Testis (tissue), 3 donors: ENCODE results near the gene DLG2. TPM values are rescaled to one million over a fixed set of nuclear protein-coding genes. Genes with fewer than 3 reads are reported as not detected.
"Not testable (repeated sequence)": the region's sequence is repeated elsewhere in the genome, so short reads cannot be mapped to it uniquely, and the experiment has no call there.

Experiments used
- DNase-seq: peaks from one replicate; pipeline ENCODE4 v3.0.0-alpha.2; 2019
- H3K27ac ChIP-seq, 2 donors: fragments of 200-600 bp; sonication (generic); one replicate each; pipeline ENCODE4 v1.5.1; 2019
- H3K27me3 ChIP-seq: fragments of 200-600 bp; sonication (generic); one replicate; pipeline ENCODE4 v1.5.1; 2019
- H3K36me3 ChIP-seq: fragments of 200-600 bp; sonication (generic); one replicate; pipeline ENCODE4 v1.5.1; 2017; ENCODE audit warnings: low read depth; ENCODE audit errors: missing control alignments
- H3K4me1 ChIP-seq: fragments of 200-600 bp; sonication (generic); one replicate; pipeline ENCODE4 v1.5.1; 2019
- H3K4me3 ChIP-seq, 2 donors: fragments of 200-600 bp; sonication (generic); one replicate each; pipeline ENCODE4 v1.5.1; 2017 to 2019
- H3K9me3 ChIP-seq: fragments of 200-600 bp; sonication (generic); one replicate; pipeline ENCODE4 v1.5.1; 2017
- POLR2A ChIP-seq: fragments of 450-650 bp; IDR thresholded peaks from one replicate; pipeline ENCODE4 v1.6.1; 2017; ENCODE audit warnings: antibody characterized with exemption, mild to moderate bottlenecking, moderate library complexity
- WGBS, 2 donors: methylation state at CpG; one replicate each; pipeline ENCODE4 v1.1.5; 2018; 5-methylcytosine and 5-hydroxymethylcytosine counted together
- intact Hi-C: fragments of 100-400 bp; cut with DNase I; formaldehyde crosslinking; loops from one replicate; pipeline ENCODE4 v1.15.1; 2023; ENCODE audit warnings: low total_unique reads
- polyA plus RNA-seq: library from polyadenylated mRNA; stranded (reverse); fragments of 350-450 nt; fragmentation: Illumina TruSeq; extraction: RNeasy Lipid Tissue Mini Kit (QIAGEN cat#74804); gene quantifications from one replicate; pipeline ENCODE4 v1.2.3, GENCODE V29; 2014; ENCODE audit warnings: low read depth, low replicate concordance; ENCODE audit not compliant: insufficient read depth
- total RNA-seq, 2 donors: library from RNA; depleted of rRNA; stranded (reverse); fragments of >200 nt; gene quantifications; one replicate each; pipeline ENCODE4 v1.2.3, GENCODE V29; 2016
- TF ChIP-seq, protein P1 (sequence below), 3 experiments: fragments of 450-650 bp in 2 of 3; fragments of 200-600 bp in 1 of 3; sonication (generic) in 1 of 3; IDR thresholded peaks; one replicate each; pipeline ENCODE4 v1.5.1; 2016 to 2019; ENCODE audit warnings: antibody characterized with exemption in 3 of 3, mild to moderate bottlenecking in 2 of 3, moderate library complexity in 1 of 3

Gene DLG2
- total and polyA plus RNA-seq, 3 donors from 2014 or later: 13.8 to 23.0 (median 14.1) TPM

DNA sequence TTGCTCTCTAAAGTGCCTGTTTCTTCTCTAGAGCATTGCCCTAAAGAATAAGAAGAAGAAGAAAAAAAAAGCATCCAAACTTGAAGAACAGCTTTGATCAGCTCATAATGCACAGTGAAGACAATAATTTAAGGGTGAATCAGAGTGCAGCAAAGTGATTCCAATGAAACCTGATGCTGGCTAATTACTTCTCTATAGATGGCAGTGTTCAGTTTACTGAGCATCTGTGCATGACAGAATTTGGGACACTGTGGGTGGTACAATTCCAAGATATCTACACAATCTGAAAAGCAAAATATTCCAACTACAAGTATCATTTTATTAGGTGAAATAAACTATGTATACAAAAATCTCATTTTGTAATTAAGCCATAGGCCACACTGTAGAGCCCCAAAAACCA lies 1890.5 kb downstream of the DLG2 start:
- Histone ChIP-seq H3K4me1 (no peaks in the 10 kb centered on the region), H3K36me3 (no peaks in the 10 kb centered on the region), H3K9me3 (no peaks in the 10 kb centered on the region), H3K27me3 (no peaks in the 10 kb centered on the region), H3K27ac (no peak overlapping the region), H3K4me3 (no peak overlapping the region)
- intact Hi-C loops: no loop called here
- DNase-seq: no peak
- TF ChIP-seq, protein P1, sequence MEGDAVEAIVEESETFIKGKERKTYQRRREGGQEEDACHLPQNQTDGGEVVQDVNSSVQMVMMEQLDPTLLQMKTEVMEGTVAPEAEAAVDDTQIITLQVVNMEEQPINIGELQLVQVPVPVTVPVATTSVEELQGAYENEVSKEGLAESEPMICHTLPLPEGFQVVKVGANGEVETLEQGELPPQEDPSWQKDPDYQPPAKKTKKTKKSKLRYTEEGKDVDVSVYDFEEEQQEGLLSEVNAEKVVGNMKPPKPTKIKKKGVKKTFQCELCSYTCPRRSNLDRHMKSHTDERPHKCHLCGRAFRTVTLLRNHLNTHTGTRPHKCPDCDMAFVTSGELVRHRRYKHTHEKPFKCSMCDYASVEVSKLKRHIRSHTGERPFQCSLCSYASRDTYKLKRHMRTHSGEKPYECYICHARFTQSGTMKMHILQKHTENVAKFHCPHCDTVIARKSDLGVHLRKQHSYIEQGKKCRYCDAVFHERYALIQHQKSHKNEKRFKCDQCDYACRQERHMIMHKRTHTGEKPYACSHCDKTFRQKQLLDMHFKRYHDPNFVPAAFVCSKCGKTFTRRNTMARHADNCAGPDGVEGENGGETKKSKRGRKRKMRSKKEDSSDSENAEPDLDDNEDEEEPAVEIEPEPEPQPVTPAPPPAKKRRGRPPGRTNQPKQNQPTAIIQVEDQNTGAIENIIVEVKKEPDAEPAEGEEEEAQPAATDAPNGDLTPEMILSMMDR (IDR thresholded peaks at IDR 0.05): no peak
- TF ChIP-seq POLR2A: no peak

GRCh38 chr11:83734120-83734519 lies 1893.0 kb downstream of the DLG2 start:
- 90 to 95% methylated on average over 1 of the region's 1 CpG for WGBS, 2 donors
- H3K4me3 ChIP-seq: no peak overlapping the region
- H3K9me3 ChIP-seq: no peaks in the 10 kb centered on the region
- H3K27ac ChIP-seq: no peak overlapping the region
- intact Hi-C loops: no loop called here
- no peaks in the 10 kb centered on the region for H3K27me3 ChIP-seq
- no peak for TF ChIP-seq POLR2A
- TF ChIP-seq, protein P1 (IDR thresholded peaks at IDR 0.05): no peak
- no peaks in the 10 kb centered on the region for H3K36me3 ChIP-seq
- DNase-seq: no peak
- H3K4me1 ChIP-seq: no peaks in the 10 kb centered on the region

GRCh38 chr11:83731288-83731687 lies 1895.9 kb downstream of the DLG2 start:
- H3K4me1 ChIP-seq, intact Hi-C loops, H3K27me3 ChIP-seq, H3K27ac ChIP-seq, H3K9me3 ChIP-seq, H3K4me3 ChIP-seq, H3K36me3 ChIP-seq, DNase-seq: not testable (repeated sequence)
- 93 to 100% methylated on average over 2 of the region's 2 CpGs for WGBS, 2 donors

DNA sequence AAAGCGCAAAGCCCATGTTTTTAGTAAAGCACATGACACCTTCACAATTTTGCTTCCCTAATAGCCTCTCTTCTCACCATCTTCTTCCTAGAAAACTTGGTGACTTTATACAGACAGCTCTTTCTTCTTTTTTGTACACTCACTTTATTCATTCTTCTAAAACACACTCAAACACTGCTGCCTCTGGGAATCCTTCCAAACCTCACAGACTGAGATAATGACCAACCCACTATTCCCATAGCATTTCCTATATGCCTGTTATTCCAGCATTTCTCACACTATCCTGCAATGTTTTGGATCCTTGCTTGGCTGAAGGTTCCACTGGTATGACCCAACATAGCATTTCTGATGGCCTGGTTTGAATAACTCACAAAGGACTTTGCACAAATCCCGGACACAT lies 1898.9 kb downstream of the DLG2 start:
- DNase-seq: no peak
- TF ChIP-seq POLR2A: no peak
- Histone ChIP-seq H3K27ac (no peak overlapping the region), H3K27me3 (no peaks in the 10 kb centered on the region), H3K4me1 (peaks cover 5% of the 10 kb centered on the region), H3K36me3 (no peaks in the 10 kb centered on the region), H3K9me3 (no peaks in the 10 kb centered on the region), H3K4me3 (no peak overlapping the region)
- intact Hi-C loops: no loop called here
- 93 to 98% methylated on average over 2 of the region's 2 CpGs for WGBS, 2 donors

GRCh38 chr11:83727251-83727650 lies 1899.9 kb downstream of the DLG2 start:
- intact Hi-C loops: no loop called here
- Histone ChIP-seq H3K4me3 (no peak overlapping the region), H3K36me3 (no peaks in the 10 kb centered on the region), H3K4me1 (peaks cover 5% of the 10 kb centered on the region), H3K27me3 (no peaks in the 10 kb centered on the region), H3K27ac (no peak overlapping the region), H3K9me3 (no peaks in the 10 kb centered on the region)
- 88 to 91% methylated on average over 1 of the region's 1 CpG for WGBS, 2 donors
- TF ChIP-seq, protein P1 (IDR thresholded peaks at IDR 0.05): no peak
- TF ChIP-seq POLR2A: no peak
- DNase-seq: no peak

- no peak for TF ChIP-seq POLR2A
- TF ChIP-seq, protein P1 (IDR thresholded peaks at IDR 0.05): no peak
- no peaks in the 10 kb centered on the region for H3K27me3 ChIP-seq
- no peaks in the 10 kb centered on the region for H3K9me3 ChIP-seq
- no peak overlapping the region for H3K27ac ChIP-seq
- no peak for DNase-seq
- no peak overlapping the region for H3K4me3 ChIP-seq
- intact Hi-C loops: no loop called here
- peaks cover 5% of the 10 kb centered on the region for H3K4me1 ChIP-seq
- WGBS, 2 donors: 83 to 85% methylated on average over 2 of the region's 2 CpGs
- no peaks in the 10 kb centered on the region for H3K36me3 ChIP-seq
Observed at GRCh38 chr11:83726316-83726715, 1900.8 kb downstream of the DLG2 start.
